WTC11 (cell line): ENCODE data around the gene SERTAD1.

Experiments used
- CTCF ChIP-seq: fragments of 200-600 bp; IDR thresholded peaks from 2 replicates; pipeline ENCODE4 v1.8.0; 2022; ENCODE audit warnings: antibody characterized with exemption
- FOXK1 ChIP-seq: sonication (generic); formaldehyde crosslinking; IDR thresholded peaks from 2 replicates; pipeline ENCODE4 v1.8.0; 2022; ENCODE audit warnings: mild to moderate bottlenecking, moderate library complexity, missing genetic modification reagents
- TF ChIP-seq, protein P1 (sequence below): sonication (generic); formaldehyde crosslinking; conservative IDR thresholded peaks from 2 replicates; pipeline ENCODE4 v1.8.1; 2022; ENCODE audit warnings: mild to moderate bottlenecking, missing genetic modification reagents

DNA sequence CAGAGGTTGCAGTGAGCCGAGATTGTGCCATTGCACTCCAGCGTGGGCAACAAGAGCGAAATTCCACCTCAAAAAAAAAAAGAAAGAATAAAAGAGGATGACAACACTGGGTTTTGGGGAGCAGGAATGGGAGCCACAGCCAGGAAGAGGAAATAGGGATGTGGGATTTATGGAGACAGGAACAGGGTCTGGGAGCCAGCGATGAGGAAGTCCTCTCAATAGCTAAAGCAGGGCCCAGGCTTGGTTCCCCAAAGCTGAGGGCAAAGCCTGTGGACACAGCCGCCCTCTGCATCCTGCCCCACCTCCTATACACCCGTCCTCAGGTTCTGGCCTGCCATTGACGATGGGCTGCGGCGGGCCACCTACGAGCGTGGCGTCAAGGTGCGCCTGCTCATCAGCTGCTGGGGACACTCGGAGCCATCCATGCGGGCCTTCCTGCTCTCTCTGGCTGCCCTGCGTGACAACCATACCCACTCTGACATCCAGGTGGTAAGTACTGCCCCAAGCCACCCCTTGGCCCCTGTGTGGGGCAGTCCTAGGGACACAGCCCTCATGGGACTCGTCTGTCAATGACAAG, 49.4 kb downstream of the SERTAD1 start:
- TF ChIP-seq FOXK1 (CRISPR knock-in tag) (no peak), CTCF (no peak)
- TF ChIP-seq, protein P1, sequence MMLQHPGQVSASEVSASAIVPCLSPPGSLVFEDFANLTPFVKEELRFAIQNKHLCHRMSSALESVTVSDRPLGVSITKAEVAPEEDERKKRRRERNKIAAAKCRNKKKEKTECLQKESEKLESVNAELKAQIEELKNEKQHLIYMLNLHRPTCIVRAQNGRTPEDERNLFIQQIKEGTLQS (CRISPR knock-in tag) = no peak
